OCI-LY7 (cell line): ENCODE measurements around the gene SCUBE2.

Source experiments
- EZH2phosphoT487 ChIP-seq: fragments of 200-600 bp; sonication (generic); IDR thresholded peaks from 2 replicates; pipeline ENCODE4 v1.6.1; 2018; ENCODE audit warnings: low read depth, borderline replicate concordance, mild to moderate bottlenecking, mixed run types, antibody characterized with exemption, low read length, moderate library complexity, mixed read lengths
- TF ChIP-seq, protein P1 (sequence below): fragments of 200-600 bp; sonication (generic); conservative IDR thresholded peaks from 2 replicates; pipeline ENCODE4 v1.5.1; 2014; ENCODE audit warnings: mild to moderate bottlenecking, antibody characterized with exemption, low read length, moderate library complexity, mixed read lengths

DNA sequence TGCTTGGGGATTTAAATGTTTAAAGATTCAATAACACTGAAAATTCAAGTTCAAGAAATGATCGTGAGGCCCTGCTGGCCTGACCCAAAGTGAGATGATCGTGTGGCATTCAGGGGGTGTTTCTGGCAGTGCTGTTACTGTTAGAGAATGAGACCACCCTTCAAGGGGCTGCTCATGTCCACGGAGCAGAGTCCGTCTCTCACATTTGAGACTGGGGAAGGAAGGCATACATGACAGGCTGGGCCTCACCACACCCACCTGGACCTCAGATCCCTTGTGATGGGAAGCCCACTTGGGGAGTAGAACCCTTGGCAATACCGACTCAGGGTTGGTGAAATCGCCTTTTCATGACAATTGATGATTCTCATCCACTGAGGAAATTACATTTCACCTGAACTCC, 71.5 kb downstream of the SCUBE2 start:
- TF ChIP-seq, protein P1, sequence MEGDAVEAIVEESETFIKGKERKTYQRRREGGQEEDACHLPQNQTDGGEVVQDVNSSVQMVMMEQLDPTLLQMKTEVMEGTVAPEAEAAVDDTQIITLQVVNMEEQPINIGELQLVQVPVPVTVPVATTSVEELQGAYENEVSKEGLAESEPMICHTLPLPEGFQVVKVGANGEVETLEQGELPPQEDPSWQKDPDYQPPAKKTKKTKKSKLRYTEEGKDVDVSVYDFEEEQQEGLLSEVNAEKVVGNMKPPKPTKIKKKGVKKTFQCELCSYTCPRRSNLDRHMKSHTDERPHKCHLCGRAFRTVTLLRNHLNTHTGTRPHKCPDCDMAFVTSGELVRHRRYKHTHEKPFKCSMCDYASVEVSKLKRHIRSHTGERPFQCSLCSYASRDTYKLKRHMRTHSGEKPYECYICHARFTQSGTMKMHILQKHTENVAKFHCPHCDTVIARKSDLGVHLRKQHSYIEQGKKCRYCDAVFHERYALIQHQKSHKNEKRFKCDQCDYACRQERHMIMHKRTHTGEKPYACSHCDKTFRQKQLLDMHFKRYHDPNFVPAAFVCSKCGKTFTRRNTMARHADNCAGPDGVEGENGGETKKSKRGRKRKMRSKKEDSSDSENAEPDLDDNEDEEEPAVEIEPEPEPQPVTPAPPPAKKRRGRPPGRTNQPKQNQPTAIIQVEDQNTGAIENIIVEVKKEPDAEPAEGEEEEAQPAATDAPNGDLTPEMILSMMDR: no peak
- no peak for TF ChIP-seq EZH2phosphoT487
